ACC112 (cell line): Measurements from ENCODE around the gene HEYL.
A peak's percentile ranks its signal among the peaks of the same experiment; 100 is the strongest.

Experiments used
- H2AFZ ChIP-seq: fragments of 200-600 bp; sonication (generic); one replicate; pipeline ENCODE4 v1.6.0; 2017; ENCODE audit warnings: antibody characterized with exemption, low read length; ENCODE audit not compliant: unreplicated experiment
- H3K27ac ChIP-seq: fragments of 200-600 bp; sonication (generic); 2 replicates; pipeline ENCODE4 v1.5.1; 2014; ENCODE audit warnings: low read depth, mild to moderate bottlenecking, antibody characterized with exemption, low read length, moderate library complexity
- H3K27me3 ChIP-seq: fragments of 200-600 bp; sonication (generic); 2 replicates; pipeline ENCODE4 v1.6.1; 2014; ENCODE audit warnings: mild to moderate bottlenecking, antibody characterized with exemption, low read length, moderate library complexity, mixed read lengths; ENCODE audit not compliant: insufficient read depth
- H3K36me3 ChIP-seq: fragments of 200-600 bp; sonication (generic); 2 replicates; pipeline ENCODE4 v1.6.1; 2016; ENCODE audit warnings: mild to moderate bottlenecking, antibody characterized with exemption, low read length, moderate library complexity, mixed read lengths; ENCODE audit not compliant: insufficient read depth
- H3K4me1 ChIP-seq: fragments of 200-600 bp; sonication (generic); one replicate; pipeline ENCODE4 v1.6.1; 2016; ENCODE audit warnings: low read length, mixed read lengths; ENCODE audit not compliant: insufficient read depth, unreplicated experiment, control insufficient read depth
- H3K4me3 ChIP-seq: fragments of 200-600 bp; sonication (generic); 2 replicates; pipeline ENCODE4 v1.5.1; 2014; ENCODE audit warnings: mild to moderate bottlenecking, low read depth, low read length
- H3K79me2 ChIP-seq: fragments of 200-600 bp; sonication (generic); one replicate; pipeline ENCODE4 v1.6.0; 2016; ENCODE audit warnings: low read length; ENCODE audit not compliant: control insufficient read depth, unreplicated experiment, insufficient read depth

Gene HEYL

DNA sequence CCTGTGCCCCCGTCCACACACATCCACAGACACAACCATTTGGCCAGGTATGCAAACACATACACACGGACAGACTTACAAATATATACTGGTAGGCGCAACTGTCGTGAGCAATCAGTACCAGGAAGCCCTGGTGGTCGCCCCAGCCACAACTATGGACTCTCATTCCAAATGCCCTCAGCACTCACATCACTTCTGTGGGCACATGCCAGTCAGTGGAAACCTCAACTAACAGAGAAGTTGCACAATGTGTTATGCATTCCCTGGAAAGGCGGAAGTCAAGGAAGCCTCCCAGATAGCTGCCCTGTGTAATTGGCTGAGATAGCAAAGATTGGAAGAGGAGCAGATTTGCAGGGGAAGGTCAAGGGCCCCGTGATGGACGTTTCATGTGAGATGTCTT, 1.4 kb upstream of the HEYL start:
- Histone ChIP-seq H3K4me1 (peaks cover 15% of the 10 kb centered on the region), H3K4me3 (no peak overlapping the region), H2AFZ (no peak overlapping the region), H3K27me3 (peaks cover 13% of the 10 kb centered on the region; the same call in 1 of the 2 replicates), H3K36me3 (no peaks in the 10 kb centered on the region), H3K27ac (no peak overlapping the region), H3K79me2 (no peaks in the 10 kb centered on the region)

DNA sequence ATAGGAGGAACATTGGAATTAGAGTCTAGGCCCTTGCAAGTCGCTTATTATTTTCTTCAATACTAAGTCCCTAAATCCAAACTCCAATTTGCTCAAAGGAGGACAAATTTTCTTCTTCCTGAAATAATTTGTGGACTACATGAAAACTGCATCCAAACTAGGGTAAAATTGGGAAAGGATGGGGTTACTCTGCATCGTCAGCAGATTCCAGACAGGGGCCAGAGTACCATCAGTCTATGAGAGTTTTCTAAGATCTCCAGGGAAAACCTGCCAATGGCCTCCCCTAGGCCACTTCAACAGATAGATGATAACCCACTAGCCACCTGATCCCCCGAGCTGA, 508 bp downstream of the HEYL start:
- Histone ChIP-seq H3K4me1 (peaks cover 15% of the 10 kb centered on the region), H3K27ac (no peak overlapping the region), H2AFZ (peak overlapping the region; percentile 59), H3K79me2 (no peaks in the 10 kb centered on the region), H3K36me3 (no peaks in the 10 kb centered on the region), H3K4me3 (peak overlapping the region; percentile 63; the same call in 1 of the 2 replicates), H3K27me3 (peaks cover 24% of the 10 kb centered on the region)

DNA sequence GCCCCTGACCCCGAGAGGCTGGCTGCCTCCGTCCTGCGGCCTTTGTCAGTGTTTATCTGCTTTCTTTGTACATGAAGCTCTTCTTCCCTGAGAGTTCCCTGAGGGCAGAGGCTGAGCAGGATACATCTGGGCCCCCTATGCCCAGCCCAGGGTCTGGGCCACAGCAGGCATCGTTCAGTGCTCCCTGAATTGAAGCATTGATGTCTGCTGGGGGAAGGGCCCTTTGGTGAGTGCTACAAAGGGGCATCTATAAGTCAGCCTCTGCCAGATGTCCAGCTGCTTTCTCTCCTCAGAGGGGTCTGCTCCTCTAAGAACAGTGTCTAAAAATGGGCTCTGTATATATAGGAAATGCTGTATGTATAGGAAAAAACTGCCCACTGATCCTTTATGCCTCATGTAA, 2.1 kb downstream of the HEYL start:
- H3K27ac ChIP-seq, result no peak overlapping the region
- peaks cover 32% of the 10 kb centered on the region for H3K27me3 ChIP-seq
- H3K36me3 ChIP-seq, result no peaks in the 10 kb centered on the region
- peaks cover 4% of the 10 kb centered on the region for H3K4me1 ChIP-seq
- H2AFZ ChIP-seq, result no peak overlapping the region
- H3K79me2 ChIP-seq, result no peaks in the 10 kb centered on the region
- H3K4me3 ChIP-seq, result no peak overlapping the region

DNA sequence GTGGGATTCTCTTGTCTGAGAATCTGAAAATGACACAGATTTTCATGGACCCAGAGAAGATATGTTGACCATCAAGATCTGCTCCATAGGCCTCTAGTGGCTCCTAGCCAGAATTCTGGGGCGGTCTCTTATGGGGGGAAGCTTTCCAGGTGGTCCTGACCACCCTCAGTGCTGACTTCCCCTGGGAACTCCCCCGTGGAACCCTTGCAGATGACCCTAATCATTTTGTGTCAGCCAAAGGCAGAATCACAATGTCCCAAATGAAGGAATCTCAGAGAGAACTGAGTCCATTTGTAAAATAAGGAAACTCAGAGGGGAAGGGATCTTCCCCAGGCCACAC, 3.6 kb downstream of the HEYL start:
- peaks cover 35% of the 10 kb centered on the region for H3K27me3 ChIP-seq
- no peak overlapping the region for H2AFZ ChIP-seq
- no peaks in the 10 kb centered on the region for H3K4me1 ChIP-seq
- H3K36me3 ChIP-seq, result no peaks in the 10 kb centered on the region
- no peak overlapping the region for H3K27ac ChIP-seq
- H3K4me3 ChIP-seq, result no peak overlapping the region
- no peaks in the 10 kb centered on the region for H3K79me2 ChIP-seq

DNA sequence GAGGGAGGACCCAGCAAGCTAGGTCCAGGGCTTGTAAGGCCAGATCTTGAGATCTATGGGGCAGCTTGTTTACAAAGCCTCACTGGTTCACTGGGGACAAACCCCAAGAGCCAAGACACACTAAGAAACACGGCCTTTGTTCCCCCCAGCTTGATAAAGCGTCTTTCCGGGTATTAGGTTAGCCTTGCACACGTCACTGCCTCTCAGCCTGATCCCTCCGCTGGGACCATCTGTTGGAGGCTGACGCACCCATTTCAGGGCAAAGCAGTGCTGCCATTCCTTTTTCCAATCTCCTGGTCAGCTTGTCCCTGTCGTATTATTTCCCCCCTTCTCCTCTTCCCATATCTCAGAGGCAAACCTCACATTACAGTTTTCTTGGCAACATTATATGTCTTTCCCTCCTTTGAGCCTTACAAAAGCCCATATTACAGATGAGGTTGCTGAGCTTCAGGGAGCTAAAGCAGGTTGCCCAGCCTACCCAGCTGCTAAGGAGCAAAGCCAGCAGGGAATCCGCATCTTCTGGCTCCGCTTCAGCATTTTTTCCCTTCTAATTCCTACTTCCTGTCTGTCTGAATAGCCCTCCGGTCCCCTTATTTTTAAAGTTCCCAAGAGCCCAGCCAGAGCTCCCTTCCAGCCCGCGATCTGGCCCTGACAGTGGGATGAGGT, 4.1 kb downstream of the HEYL start:
- H3K27me3 ChIP-seq, result peaks cover 35% of the 10 kb centered on the region
- no peak overlapping the region for H2AFZ ChIP-seq
- no peak overlapping the region for H3K27ac ChIP-seq
- H3K36me3 ChIP-seq, result no peaks in the 10 kb centered on the region
- H3K4me3 ChIP-seq, result no peak overlapping the region
- H3K4me1 ChIP-seq, result no peaks in the 10 kb centered on the region
- H3K79me2 ChIP-seq, result no peaks in the 10 kb centered on the region

DNA sequence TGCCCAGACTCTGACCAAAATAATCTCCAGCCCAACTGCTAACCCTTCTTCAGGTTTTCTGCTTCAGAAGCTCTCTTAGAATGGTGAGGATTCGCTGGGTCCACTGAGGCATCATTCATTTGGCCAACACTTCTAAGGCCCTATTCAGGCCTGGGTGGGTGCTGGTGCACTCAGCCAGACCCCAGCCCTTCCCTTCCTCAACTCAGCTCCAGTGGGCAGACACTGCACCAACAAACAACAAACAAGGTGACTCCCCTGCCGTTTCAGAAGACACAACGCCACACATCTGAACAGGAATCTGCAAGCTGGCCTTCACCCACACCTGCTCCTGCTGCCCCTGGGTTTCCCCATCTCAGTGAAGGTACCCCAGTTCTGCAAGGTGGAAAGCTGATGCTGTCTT, 6.0 kb downstream of the HEYL start:
- H3K79me2 ChIP-seq, result no peaks in the 10 kb centered on the region
- no peak overlapping the region for H2AFZ ChIP-seq
- peak overlapping the region; percentile 1; the same call in 1 of the 2 replicates for H3K4me3 ChIP-seq
- peaks cover 26% of the 10 kb centered on the region for H3K27me3 ChIP-seq
- H3K27ac ChIP-seq, result no peak overlapping the region
- no peaks in the 10 kb centered on the region for H3K36me3 ChIP-seq
- no peaks in the 10 kb centered on the region for H3K4me1 ChIP-seq

DNA sequence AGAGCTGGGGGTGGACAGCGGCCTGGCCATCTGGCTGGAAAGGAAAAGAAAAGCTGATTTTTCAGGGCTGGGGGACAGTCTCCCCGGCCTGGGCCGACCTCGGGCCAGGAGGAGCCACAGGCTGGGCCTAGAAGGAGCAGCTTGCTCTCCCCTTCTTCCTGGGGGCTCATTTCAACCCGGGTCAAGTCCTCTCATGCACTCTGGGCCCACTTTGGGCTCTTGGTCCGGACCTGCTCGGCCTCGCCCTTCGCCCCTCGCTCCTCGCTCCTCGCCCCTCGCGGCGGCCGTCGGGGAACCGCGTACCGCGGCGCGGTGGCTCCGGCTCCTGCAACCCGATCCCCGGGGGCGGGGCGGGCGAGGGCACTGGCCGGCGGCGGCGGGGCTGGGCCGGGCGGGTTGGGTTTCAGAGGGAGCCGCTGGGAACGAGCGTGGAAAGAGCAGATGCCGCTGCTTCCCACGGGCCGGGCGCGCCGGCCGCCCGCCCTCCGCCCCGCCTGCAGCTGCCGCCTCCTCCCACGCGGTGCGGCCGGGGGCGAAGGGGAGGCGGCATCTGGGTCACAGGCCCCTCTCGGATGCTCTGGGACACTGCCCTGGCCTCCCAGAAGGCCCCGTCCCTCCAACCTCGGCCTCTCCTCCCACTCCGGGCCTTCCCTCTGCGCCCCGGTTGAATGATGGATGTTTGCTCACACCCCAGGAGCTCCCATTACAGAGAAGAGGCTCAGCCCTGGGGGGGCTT, 6.6 kb downstream of the HEYL start:
- Histone ChIP-seq H2AFZ (no peak overlapping the region), H3K4me3 (peak overlapping the region; percentile 1; the same call in 1 of the 2 replicates), H3K27me3 (peaks cover 24% of the 10 kb centered on the region), H3K79me2 (no peaks in the 10 kb centered on the region), H3K27ac (no peak overlapping the region), H3K4me1 (no peaks in the 10 kb centered on the region), H3K36me3 (no peaks in the 10 kb centered on the region)

DNA sequence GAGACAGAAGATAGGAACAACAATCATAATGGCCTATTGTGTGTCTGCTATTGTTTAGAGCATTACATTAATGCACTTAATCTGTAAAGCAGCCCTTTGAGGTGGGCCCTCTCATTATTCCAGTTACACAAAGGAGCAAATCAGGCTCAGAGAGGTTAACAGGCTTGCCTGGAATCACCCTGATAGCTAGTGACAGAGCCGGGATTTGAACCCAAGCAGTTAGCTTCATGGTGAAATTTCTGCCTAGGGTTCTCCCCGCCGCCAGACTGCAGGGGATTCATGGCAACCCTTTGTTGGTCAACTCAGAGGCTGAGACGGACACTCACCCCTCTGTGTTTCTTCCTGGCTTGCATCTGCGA, 7.1 kb downstream of the HEYL start:
- Histone ChIP-seq H2AFZ (no peak overlapping the region), H3K4me1 (no peaks in the 10 kb centered on the region), H3K79me2 (no peaks in the 10 kb centered on the region), H3K4me3 (no peak overlapping the region), H3K27me3 (peaks cover 23% of the 10 kb centered on the region), H3K36me3 (no peaks in the 10 kb centered on the region), H3K27ac (no peak overlapping the region)

DNA sequence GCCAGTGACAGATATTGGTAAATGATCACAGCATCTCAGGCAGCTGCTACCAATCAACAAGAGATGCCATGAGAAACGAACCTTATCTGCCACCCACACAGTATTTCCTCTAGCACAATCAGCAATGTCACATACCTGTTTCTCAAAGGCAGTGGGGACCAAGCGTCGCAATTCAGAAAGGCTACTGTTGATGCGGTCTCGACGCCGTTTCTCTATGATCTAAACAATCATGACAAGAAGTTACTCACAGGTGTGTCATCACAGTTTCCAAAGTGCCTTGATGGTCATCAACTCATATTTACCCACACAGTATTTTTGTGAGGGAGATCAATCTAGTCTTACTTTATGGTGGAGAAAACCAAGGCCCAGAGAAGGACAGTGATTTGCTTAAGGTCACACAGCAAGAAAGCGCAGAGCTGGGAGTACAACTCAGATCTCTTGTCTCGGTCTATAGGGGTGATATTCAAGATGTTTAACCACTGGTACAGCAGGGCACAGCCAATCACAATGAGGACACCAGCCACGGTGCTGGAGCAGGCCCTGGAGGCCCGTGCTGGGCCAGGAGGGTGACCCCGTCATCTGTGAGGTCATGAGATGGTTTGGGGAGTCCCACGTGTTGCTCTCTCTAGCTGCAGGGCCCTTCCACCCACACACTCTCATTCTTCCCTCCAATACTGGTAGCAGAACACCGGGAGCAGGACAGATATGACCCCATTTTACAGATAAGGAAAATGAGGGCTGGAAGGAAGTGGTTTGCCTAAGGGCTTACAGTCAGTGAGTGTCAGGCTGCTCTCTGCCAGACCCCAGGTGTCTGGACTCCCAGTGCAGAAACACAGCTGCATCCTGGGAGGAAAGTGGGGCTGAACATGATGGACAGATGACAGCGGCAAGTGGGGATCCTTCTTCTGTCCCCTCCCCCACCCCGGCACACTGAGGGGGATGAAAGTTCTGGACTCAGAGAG, 7.8 kb downstream of the HEYL start:
- no peaks in the 10 kb centered on the region for H3K79me2 ChIP-seq
- H3K4me1 ChIP-seq, result no peaks in the 10 kb centered on the region
- peaks cover 23% of the 10 kb centered on the region for H3K27me3 ChIP-seq
- H3K36me3 ChIP-seq, result no peaks in the 10 kb centered on the region
- no peak overlapping the region for H2AFZ ChIP-seq
- H3K27ac ChIP-seq, result no peak overlapping the region
- H3K4me3 ChIP-seq, result no peak overlapping the region

DNA sequence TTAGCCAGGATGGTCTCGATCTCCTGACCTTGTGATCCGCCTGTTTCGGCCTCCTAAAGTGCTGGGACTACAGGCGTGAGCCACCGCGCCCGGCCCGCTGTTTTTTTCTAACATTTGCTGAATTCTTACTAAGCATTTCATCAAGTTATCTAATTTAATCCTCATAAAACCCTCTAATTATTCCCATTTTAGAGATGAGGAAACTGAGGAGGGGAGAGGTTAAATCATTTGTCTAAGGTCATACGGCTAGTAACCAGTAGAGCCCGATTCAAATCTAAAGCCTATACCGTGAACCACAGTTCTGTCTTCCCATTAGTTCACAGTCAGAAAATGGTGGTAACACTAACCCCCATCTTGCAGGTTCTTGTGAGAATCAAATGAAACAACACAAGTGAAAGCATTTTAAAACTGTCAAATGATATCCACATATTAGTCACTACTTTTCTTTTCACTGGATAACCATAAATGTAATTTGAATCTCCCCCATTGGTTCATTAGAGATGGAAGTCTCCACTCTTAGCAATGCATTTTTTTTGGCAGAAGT, 10.6 kb downstream of the HEYL start:
- H3K79me2 ChIP-seq, result no peaks in the 10 kb centered on the region
- H2AFZ ChIP-seq, result no peak overlapping the region
- no peaks in the 10 kb centered on the region for H3K36me3 ChIP-seq
- no peak overlapping the region for H3K4me3 ChIP-seq
- peaks cover 12% of the 10 kb centered on the region; the same call in 1 of the 2 replicates for H3K27me3 ChIP-seq
- no peak overlapping the region for H3K27ac ChIP-seq
- H3K4me1 ChIP-seq, result no peaks in the 10 kb centered on the region
